Measurements from ENCODE around the gene SRSF3.
"Not testable (repeated sequence)": the region's sequence is repeated elsewhere in the genome, so short reads cannot be mapped to it uniquely, and the experiment has no call there.

Gene SRSF3

DNA sequence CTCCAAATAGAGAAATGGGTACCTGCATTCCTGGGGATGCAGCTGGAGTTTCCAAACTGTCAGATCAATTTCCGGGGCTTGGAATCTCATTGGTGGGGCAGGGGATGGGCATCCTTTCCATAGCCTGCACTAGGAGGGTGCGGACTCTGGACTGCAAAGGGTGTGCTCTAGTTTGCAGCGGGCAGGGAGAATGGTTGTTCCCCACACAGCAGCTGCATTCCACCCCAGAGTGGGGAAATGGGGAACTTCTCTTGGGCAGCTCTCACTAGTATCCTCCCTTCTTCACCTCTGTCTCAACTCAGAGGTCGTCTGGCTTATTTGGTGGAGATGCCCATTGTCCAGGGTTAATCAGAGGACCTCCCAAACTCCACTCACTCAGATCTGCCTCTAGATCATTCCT lies 49.8 kb downstream of the SRSF3 start:
- DNase-seq (ENCODE audit: low read depth in 2 of 2): no peak

DNA sequence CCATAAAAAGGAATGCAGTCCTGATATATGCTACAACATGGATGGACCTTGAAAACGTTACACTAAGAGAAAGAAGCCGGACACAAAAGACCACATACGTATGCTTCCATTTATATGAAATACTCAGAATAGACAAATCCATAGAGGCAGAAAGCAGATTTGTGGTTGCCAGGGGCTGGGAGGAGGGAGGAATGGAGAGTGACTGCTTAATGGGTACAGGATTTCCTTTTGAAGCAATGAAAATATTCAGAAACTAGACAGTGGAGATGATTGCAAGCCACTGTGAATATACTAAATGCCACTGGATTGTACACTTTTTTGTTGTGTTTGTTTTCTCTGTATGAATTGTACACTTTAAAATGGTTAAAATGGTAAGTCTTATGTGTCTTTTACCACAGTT lies 54.9 kb downstream of the SRSF3 start:
- DNase-seq (ENCODE audit: low read depth in 2 of 2): no peak

GRCh38 chr6:36649701-36650484 lies 55.7 kb downstream of the SRSF3 start:
- no peak for DNase-seq (ENCODE audit: low read depth in 2 of 2)

GRCh38 chr6:36650848-36651478 lies 56.8 kb downstream of the SRSF3 start:
- DNase-seq (ENCODE audit: low read depth in 2 of 2): no peak

GRCh38 chr6:36651659-36652379 lies 57.7 kb downstream of the SRSF3 start:
- no peak for DNase-seq (ENCODE audit: low read depth in 2 of 2)

DNA sequence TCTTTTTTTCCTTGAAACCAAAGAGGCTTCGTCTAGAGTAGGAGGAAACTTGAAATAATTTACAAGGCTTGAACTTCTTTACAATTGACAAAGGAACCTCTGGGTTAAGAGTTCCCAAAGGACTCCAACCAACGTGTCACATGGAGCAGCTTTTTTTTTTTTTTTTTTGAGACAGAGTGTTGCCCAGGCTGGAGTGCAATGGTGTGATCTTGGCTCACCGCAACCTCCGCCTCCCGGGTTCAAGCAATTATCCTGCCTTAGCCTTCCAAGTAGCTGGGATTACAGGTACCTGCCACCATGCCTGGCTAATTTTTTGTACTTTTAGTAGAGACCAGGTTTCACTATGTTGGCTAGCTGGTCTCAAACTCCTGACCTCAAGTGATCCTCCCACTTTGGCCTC lies 60.3 kb downstream of the SRSF3 start:
- DNase-seq (ENCODE audit: low read depth in 2 of 2): not testable (repeated sequence)
